Measurements from ENCODE around the gene SGSM2.

- TF ChIP-seq POLR2AphosphoS5 (IDR thresholded peaks at IDR 0.05; ENCODE audit: low read depth, low read length) (no peak), TCF7L2 (IDR thresholded peaks at IDR 0.05; ENCODE audit: low read depth, low read length) (no peak), SIN3A (IDR thresholded peaks at IDR 0.05; ENCODE audit: borderline replicate concordance, insufficient read depth, low read depth, low read length) (no peak)
- TF ChIP-seq, protein P1, sequence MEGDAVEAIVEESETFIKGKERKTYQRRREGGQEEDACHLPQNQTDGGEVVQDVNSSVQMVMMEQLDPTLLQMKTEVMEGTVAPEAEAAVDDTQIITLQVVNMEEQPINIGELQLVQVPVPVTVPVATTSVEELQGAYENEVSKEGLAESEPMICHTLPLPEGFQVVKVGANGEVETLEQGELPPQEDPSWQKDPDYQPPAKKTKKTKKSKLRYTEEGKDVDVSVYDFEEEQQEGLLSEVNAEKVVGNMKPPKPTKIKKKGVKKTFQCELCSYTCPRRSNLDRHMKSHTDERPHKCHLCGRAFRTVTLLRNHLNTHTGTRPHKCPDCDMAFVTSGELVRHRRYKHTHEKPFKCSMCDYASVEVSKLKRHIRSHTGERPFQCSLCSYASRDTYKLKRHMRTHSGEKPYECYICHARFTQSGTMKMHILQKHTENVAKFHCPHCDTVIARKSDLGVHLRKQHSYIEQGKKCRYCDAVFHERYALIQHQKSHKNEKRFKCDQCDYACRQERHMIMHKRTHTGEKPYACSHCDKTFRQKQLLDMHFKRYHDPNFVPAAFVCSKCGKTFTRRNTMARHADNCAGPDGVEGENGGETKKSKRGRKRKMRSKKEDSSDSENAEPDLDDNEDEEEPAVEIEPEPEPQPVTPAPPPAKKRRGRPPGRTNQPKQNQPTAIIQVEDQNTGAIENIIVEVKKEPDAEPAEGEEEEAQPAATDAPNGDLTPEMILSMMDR (IDR thresholded peaks at IDR 0.05): no peak
Observed at GRCh38 chr17:2323629-2324314, 13.5 kb upstream of the SGSM2 start.
